HepG2 (cell line): ENCODE measurements around the gene L3MBTL1. TPM values are rescaled to one million over a fixed set of nuclear protein-coding genes. Genes with fewer than 3 reads are reported as not detected.

Experiments used
- FOXJ3 ChIP-seq: sonication (generic); formaldehyde crosslinking; IDR thresholded peaks from 2 replicates; pipeline ENCODE4 v1.4.0; 2020; ENCODE audit warnings: missing genetic modification reagents, mild to moderate bottlenecking, borderline replicate concordance
- GATAD1 ChIP-seq: IDR thresholded peaks from 2 replicates; pipeline ENCODE4 v1.6.1; 2016; ENCODE audit warnings: missing genetic modification reagents, missing compliant biosample characterization
- MAX ChIP-seq: IDR thresholded peaks from 2 replicates; pipeline ENCODE4 v1.6.1; 2012; ENCODE audit warnings: inconsistent platforms
- MED8 ChIP-seq: sonication (generic); formaldehyde crosslinking; IDR thresholded peaks from 2 replicates; pipeline ENCODE4 v1.8.1; 2023; ENCODE audit warnings: mild to moderate bottlenecking, missing genetic modification reagents; ENCODE audit not compliant: insufficient replicate concordance
- RBM39 ChIP-seq: fragments of 200-400 bp; formaldehyde crosslinking; IDR thresholded peaks from one replicate; pipeline ENCODE4 v1.6.1; 2018; ENCODE audit warnings: antibody characterized with exemption, mild to moderate bottlenecking, low read depth, low read length; ENCODE audit not compliant: poor library complexity, severe bottlenecking
- TAF1 ChIP-seq: sonication (generic); formaldehyde crosslinking; IDR thresholded peaks from 2 replicates; pipeline ENCODE4 v1.4.0; 2020; ENCODE audit warnings: missing genetic modification reagents
- TAF15 ChIP-seq: fragments of 200-400 bp; formaldehyde crosslinking; IDR thresholded peaks from one replicate; pipeline ENCODE4 v1.6.1; 2018; ENCODE audit warnings: mild to moderate bottlenecking, low read depth, low read length; ENCODE audit not compliant: poor library complexity, severe bottlenecking
- ZBTB43 ChIP-seq: sonication (generic); formaldehyde crosslinking; conservative IDR thresholded peaks from 2 replicates; pipeline ENCODE4 v1.4.0; 2020; ENCODE audit warnings: missing genetic modification reagents
- ZBTB7B ChIP-seq: sonication (generic); formaldehyde crosslinking; IDR thresholded peaks from 2 replicates; pipeline ENCODE4 v1.4.0; 2020; ENCODE audit warnings: missing genetic modification reagents
- ZNF292 ChIP-seq: sonication (generic); formaldehyde crosslinking; IDR thresholded peaks from 2 replicates; pipeline ENCODE4 v1.8.1; 2022; ENCODE audit warnings: mild to moderate bottlenecking, low read depth, missing genetic modification reagents, borderline replicate concordance
- ZNF34 ChIP-seq: sonication (generic); formaldehyde crosslinking; IDR thresholded peaks from 2 replicates; pipeline ENCODE4 v1.4.0; 2020; ENCODE audit warnings: mild to moderate bottlenecking, missing genetic modification reagents, borderline replicate concordance
- ZNF546 ChIP-seq: sonication (generic); formaldehyde crosslinking; conservative IDR thresholded peaks from 2 replicates; pipeline ENCODE4 v1.8.1; 2023; ENCODE audit warnings: mild to moderate bottlenecking, missing genetic modification reagents
- ZNF572 ChIP-seq: sonication (generic); formaldehyde crosslinking; IDR thresholded peaks from 2 replicates; pipeline ENCODE4 v1.5.1; 2020; ENCODE audit warnings: mild to moderate bottlenecking, missing genetic modification reagents
- ZNF629 ChIP-seq: sonication (generic); formaldehyde crosslinking; conservative IDR thresholded peaks from 2 replicates; pipeline ENCODE4 v1.5.0; 2020; ENCODE audit warnings: missing genetic modification reagents
- polyA plus RNA-seq, 8 experiments: library from polyadenylated mRNA; depleted of rRNA in 3 of 8; stranded (reverse) in 7 of 8; unstranded in 1 of 8; fragments of >200 nt; fragmentation: Illumina TruSeq in 4 of 8; extraction: Trizol in 4 of 8; gene quantifications; 2 replicates each; pipeline versions ENCODE4 v1.2.1 to v1.2.3, GENCODE V29; 2011 to 2016; ENCODE audit warnings: low read depth in 4 of 8, missing spikeins in 1 of 8, mixed read lengths in 1 of 8; ENCODE audit not compliant: insufficient read depth in 1 of 8
- total RNA-seq, 5 experiments: library from RNA; depleted of rRNA; stranded (reverse); fragments of >200 nt; fragmentation: Illumina TruSeq; extraction: Trizol; gene quantifications; 2 replicates each; pipeline ENCODE4 v1.2.3, GENCODE V29; 2016; ENCODE audit warnings: low read depth in 1 of 5
- TF ChIP-seq, protein P1 (sequence below): sonication (generic); formaldehyde crosslinking; IDR thresholded peaks from 2 replicates; pipeline ENCODE4 v1.5.0; 2020; ENCODE audit warnings: missing genetic modification reagents
- TF ChIP-seq, protein P2 (sequence below): IDR thresholded peaks from 2 replicates; pipeline ENCODE4 v1.6.1; 2016; ENCODE audit warnings: control low read depth
- TF ChIP-seq, protein P3 (sequence below): sonication (generic); formaldehyde crosslinking; IDR thresholded peaks from 2 replicates; pipeline ENCODE4 v1.5.0; 2020; ENCODE audit warnings: mild to moderate bottlenecking, missing genetic modification reagents, moderate library complexity
- TF ChIP-seq, protein P4 (sequence below): sonication (generic); formaldehyde crosslinking; IDR thresholded peaks from 2 replicates; pipeline ENCODE4 v1.4.0; 2020; ENCODE audit warnings: mild to moderate bottlenecking, missing genetic modification reagents
- TF ChIP-seq, protein P5 (sequence below): sonication (generic); formaldehyde crosslinking; IDR thresholded peaks from 2 replicates; pipeline ENCODE4 v1.5.0; 2020; ENCODE audit warnings: mild to moderate bottlenecking, missing genetic modification reagents

L3MBTL1 gene
- total and polyA plus RNA-seq, 2 of the 13 experiments (the other 11 are each of a cell fraction or from before 2014, with no cell fraction given), result 9.0 to 17.8 TPM

GRCh38 chr20:43590392-43591303 is 83.2 kb downstream of the L3MBTL1 start, which contains the start of gene IFT52 (continued):
- peak; percentile 79 for TF ChIP-seq TAF1
- TF ChIP-seq ZNF572 (CRISPR knock-in tag), result peak; percentile 90; the same call in 1 of the 2 replicates
- peak; percentile 89; the same call in 1 of the 2 replicates for TF ChIP-seq ZBTB7B (CRISPR knock-in tag)
- peak; percentile 61 for TF ChIP-seq TAF15
- TF ChIP-seq FOXJ3 (CRISPR knock-in tag), result peak; percentile 79; the same call in 1 of the 2 replicates
- TF ChIP-seq, protein P1, sequence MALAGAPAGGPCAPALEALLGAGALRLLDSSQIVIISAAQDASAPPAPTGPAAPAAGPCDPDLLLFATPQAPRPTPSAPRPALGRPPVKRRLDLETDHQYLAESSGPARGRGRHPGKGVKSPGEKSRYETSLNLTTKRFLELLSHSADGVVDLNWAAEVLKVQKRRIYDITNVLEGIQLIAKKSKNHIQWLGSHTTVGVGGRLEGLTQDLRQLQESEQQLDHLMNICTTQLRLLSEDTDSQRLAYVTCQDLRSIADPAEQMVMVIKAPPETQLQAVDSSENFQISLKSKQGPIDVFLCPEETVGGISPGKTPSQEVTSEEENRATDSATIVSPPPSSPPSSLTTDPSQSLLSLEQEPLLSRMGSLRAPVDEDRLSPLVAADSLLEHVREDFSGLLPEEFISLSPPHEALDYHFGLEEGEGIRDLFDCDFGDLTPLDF (CRISPR knock-in tag), result peak; percentile 81
- TF ChIP-seq ZNF292, result peak; percentile 51; the same call in 1 of the 2 replicates
- peak; percentile 59; the same call in 1 of the 2 replicates for TF ChIP-seq ZBTB43 (CRISPR knock-in tag)
- peak; percentile 30; the same call in 1 of the 2 replicates for TF ChIP-seq ZNF629
- TF ChIP-seq GATAD1 (CRISPR knock-in tag), result peak; percentile 90
- TF ChIP-seq, protein P2, sequence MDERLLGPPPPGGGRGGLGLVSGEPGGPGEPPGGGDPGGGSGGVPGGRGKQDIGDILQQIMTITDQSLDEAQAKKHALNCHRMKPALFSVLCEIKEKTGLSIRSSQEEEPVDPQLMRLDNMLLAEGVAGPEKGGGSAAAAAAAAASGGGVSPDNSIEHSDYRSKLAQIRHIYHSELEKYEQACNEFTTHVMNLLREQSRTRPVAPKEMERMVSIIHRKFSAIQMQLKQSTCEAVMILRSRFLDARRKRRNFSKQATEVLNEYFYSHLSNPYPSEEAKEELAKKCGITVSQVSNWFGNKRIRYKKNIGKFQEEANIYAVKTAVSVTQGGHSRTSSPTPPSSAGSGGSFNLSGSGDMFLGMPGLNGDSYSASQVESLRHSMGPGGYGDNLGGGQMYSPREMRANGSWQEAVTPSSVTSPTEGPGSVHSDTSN (CRISPR knock-in tag), result no peak
- TF ChIP-seq MAX, result peak; percentile 60
- TF ChIP-seq, protein P3, sequence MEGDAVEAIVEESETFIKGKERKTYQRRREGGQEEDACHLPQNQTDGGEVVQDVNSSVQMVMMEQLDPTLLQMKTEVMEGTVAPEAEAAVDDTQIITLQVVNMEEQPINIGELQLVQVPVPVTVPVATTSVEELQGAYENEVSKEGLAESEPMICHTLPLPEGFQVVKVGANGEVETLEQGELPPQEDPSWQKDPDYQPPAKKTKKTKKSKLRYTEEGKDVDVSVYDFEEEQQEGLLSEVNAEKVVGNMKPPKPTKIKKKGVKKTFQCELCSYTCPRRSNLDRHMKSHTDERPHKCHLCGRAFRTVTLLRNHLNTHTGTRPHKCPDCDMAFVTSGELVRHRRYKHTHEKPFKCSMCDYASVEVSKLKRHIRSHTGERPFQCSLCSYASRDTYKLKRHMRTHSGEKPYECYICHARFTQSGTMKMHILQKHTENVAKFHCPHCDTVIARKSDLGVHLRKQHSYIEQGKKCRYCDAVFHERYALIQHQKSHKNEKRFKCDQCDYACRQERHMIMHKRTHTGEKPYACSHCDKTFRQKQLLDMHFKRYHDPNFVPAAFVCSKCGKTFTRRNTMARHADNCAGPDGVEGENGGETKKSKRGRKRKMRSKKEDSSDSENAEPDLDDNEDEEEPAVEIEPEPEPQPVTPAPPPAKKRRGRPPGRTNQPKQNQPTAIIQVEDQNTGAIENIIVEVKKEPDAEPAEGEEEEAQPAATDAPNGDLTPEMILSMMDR (CRISPR knock-in tag), result peak; percentile 35
- TF ChIP-seq ZNF34 (CRISPR knock-in tag), result peak; percentile 98
- no peak; the same call in 1 of the 2 replicates for TF ChIP-seq ZNF546
- no peak for TF ChIP-seq RBM39
- TF ChIP-seq MED8 (CRISPR knock-in tag), result peak; percentile 83
- TF ChIP-seq, protein P4, sequence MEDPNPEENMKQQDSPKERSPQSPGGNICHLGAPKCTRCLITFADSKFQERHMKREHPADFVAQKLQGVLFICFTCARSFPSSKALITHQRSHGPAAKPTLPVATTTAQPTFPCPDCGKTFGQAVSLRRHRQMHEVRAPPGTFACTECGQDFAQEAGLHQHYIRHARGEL (CRISPR knock-in tag), result peak; percentile 70; the same call in 1 of the 2 replicates
- TF ChIP-seq, protein P5, sequence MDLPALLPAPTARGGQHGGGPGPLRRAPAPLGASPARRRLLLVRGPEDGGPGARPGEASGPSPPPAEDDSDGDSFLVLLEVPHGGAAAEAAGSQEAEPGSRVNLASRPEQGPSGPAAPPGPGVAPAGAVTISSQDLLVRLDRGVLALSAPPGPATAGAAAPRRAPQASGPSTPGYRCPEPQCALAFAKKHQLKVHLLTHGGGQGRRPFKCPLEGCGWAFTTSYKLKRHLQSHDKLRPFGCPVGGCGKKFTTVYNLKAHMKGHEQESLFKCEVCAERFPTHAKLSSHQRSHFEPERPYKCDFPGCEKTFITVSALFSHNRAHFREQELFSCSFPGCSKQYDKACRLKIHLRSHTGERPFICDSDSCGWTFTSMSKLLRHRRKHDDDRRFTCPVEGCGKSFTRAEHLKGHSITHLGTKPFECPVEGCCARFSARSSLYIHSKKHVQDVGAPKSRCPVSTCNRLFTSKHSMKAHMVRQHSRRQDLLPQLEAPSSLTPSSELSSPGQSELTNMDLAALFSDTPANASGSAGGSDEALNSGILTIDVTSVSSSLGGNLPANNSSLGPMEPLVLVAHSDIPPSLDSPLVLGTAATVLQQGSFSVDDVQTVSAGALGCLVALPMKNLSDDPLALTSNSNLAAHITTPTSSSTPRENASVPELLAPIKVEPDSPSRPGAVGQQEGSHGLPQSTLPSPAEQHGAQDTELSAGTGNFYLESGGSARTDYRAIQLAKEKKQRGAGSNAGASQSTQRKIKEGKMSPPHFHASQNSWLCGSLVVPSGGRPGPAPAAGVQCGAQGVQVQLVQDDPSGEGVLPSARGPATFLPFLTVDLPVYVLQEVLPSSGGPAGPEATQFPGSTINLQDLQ (CRISPR knock-in tag), result no peak
